ENCODE data around the gene SLAMF7. TPM values are rescaled to one million over a fixed set of nuclear protein-coding genes. Genes with fewer than 3 reads are reported as not detected.
A peak's percentile ranks its signal among the peaks of the same experiment; 100 is the strongest.

The SLAMF7 gene
- total RNA-seq, 2 donors from 2014 or later: 2.2 to 12.9 TPM

DNA sequence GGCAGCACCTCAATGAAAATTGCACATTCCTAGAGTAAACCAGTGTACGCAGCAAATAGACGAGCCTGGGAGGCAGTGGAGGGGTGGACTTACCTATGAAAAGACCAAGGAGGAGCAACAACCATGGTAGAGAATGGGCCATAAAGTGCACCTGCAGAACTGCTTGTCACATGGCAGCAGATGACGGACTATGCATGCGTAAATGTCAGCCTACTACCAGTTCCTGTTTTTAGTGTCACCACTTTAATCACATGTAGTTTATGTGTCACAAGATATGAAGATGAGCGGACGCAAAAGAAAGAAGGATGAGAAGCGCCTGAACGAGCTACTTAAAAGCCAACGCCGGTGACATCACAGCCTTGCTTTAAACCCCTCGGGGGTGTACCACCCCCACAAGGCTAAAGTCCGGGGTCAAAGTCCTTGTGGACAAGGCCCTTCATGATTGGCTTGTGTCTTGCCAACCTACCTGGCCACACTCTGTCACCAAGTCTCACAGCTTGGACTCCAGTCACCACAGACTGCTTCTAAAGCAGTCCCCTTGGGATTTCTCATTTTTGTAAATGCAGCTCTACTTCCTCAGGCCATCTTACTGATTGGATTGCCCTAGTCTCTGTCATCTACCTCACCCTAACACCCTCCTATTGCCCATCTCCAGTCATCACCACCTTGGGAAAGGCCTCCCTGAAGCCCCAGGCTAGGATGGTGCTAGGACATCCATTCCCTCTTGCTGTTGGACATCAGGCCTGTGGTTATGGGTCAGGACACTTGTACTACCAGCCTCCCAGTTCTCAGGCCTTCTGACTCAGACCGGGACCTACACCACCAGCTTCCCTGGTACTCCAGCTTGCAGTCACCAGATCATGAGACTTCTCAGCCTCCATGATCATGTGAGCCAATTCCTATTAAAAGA, 50.9 kb downstream of the SLAMF7 start:
- no peak for DNase-seq
- intact Hi-C loops (cut with DNase I, micrococcal nuclease): no loop called here
- ATAC-seq: no peak

DNA sequence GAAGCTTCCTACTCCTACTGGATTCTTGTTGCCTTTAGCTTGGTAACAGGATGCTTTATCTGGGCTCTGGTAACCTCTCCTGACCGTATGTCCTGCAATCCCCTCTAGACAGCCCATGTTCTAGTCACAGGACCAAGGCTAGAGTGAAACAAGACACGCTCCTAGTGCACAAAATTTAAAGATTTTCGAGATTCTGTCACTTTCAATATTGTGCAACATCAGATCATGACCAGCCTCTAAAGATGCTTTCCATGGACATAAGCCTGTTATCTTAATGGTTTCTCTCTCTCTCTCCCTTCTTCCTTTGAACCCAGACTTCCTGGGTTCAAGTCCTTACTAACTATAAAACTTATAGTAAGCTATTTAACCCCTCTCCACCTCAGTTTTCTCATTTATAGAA, 55.3 kb downstream of the SLAMF7 start:
- no peak for DNase-seq
- no peak for ATAC-seq
- intact Hi-C loops (cut with DNase I, micrococcal nuclease): no loop called here

GRCh38 chr1:160795951-160796383, 56.9 kb downstream of the SLAMF7 start, which contains the start of gene LY9:
Gene LY9 (plus strand): TSS chr1:160796174. CDS start chr1:160796188, 14 bp downstream.
- intact Hi-C loops (cut with DNase I, micrococcal nuclease): no loop called here
- peak; percentile 47 to 52 for DNase-seq
- peak; percentile 46 for ATAC-seq

GRCh38 chr1:160797271-160797709, 58.2 kb downstream of the SLAMF7 start:
- intact Hi-C loops (cut with DNase I, micrococcal nuclease): no loop called here
- DNase-seq (no peak), ATAC-seq (no peak)

GRCh38 chr1:160797861-160798273, 58.8 kb downstream of the SLAMF7 start:
- intact Hi-C loops (cut with DNase I, micrococcal nuclease): no loop called here
- ATAC-seq (no peak), DNase-seq (no peak)

DNA sequence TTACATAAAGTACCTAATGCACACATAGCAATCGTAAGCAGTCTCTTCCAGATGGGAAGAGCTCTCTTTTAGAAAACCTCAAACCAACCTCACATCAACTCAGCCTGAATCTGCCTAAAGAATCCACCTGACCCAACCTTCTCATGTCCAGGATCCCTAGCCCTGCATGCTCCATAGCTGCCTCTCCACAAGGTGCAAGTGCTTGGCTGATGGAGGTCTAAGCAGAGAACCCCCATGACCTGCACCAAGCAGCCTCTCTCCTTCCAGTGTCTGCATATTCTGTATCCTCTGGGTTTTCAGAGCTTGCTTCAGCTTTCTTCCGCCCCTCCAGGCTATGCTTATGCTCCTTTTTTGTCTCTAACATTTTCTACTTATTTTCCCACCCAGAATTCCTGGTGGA, 59.4 kb downstream of the SLAMF7 start:
- DNase-seq (no peak), ATAC-seq (no peak)
- intact Hi-C loops (cut with DNase I, micrococcal nuclease): no loop called here

DNA sequence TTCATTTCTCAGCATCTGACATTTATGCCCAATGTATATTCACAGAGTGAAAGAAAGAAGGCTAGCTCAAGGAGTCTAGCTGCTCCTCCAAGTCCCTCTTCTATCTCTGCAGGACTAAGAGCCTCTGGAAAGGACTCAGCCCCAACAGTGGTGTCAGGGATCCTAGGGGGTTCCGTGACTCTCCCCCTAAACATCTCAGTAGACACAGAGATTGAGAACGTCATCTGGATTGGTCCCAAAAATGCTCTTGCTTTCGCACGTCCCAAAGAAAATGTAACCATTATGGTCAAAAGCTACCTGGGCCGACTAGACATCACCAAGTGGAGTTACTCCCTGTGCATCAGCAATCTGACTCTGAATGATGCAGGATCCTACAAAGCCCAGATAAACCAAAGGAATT, 60.6 kb downstream of the SLAMF7 start:
- intact Hi-C loops (cut with DNase I, micrococcal nuclease): no loop called here
- DNase-seq: no peak
- ATAC-seq: no peak

DNA sequence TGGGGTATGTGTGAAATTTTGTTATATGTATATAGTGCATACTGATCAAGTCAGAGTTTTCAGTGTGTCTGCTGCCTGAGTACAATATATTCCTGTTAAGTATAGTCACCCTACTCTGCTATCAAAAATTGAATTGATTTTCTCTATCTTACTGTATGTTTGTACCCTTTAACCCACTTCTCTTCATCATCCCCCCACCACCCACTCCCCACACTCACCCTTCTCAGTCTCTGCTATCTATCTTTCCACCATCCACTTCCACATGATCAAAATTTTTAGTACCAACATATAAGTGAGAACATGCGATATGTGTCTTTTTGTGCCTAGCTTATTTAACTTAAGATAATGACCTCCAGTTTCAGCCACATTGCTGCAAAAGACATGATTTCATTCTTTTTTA, 61.1 kb downstream of the SLAMF7 start:
- DNase-seq (no peak), ATAC-seq (no peak)
- intact Hi-C loops (cut with DNase I, micrococcal nuclease): no loop called here

DNA sequence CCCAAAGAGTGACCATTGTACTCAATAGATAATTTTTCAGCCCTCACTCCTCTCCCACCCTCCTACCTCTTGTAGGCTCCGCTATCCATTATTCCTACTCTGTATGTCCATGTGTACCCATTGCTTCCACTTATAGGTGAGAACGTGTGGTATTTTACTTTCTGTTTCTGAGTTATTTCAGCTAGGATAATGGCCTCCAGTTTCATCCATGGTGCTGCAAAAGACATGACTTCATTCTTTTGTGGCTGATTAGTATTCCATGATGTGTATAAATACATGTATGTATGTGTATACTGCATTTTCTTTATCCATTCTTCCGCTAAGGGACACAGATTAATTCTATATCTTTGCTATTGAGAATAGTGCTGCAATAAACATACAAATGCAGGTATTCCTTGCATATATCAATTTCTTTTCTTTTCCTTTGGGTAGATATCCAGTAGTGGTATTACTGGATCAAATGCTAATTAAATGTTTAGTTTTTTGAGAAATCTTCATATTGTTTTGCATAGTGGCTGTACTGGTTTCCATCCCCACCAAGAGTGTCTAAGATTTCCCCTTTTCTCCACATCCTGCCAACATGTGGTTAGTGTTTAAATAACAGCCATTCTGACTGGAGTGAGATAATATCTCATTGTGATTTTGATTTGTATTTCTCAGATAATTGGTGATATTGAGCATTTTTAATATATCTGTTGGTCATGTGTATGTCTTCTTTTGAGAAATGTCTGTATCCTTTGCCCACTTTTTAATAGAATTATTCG, 61.8 kb downstream of the SLAMF7 start:
- no peak for DNase-seq
- intact Hi-C loops (cut with DNase I, micrococcal nuclease): no loop called here
- no peak for ATAC-seq

- ATAC-seq: no peak
- intact Hi-C loops (cut with DNase I, micrococcal nuclease): no loop called here
- DNase-seq: no peak
These were observed 63.0 kb downstream of the SLAMF7 start for GRCh38 chr1:160801836-160802580.

Other genes with a start within 250 kb of the SLAMF7 start
- gene SLAMF6, start 216.0 kb upstream of the SLAMF7 start, total RNA-seq: 1 to 10 TPM in 1 of 2 donors, under 1 TPM in 1; 0.61 to 1.4 TPM
- gene CD84, start 159.8 kb upstream of the SLAMF7 start, total RNA-seq: 1 to 10 TPM; 2.1 to 6.2 TPM
- gene SLAMF1, start 92.2 kb upstream of the SLAMF7 start, total RNA-seq: 1 to 10 TPM in 1 of 2 donors, under 1 TPM in 1; 0.92 to 2.0 TPM
- gene CD48, start 27.4 kb upstream of the SLAMF7 start, total RNA-seq: 1 to 10 TPM; 2.2 to 7.4 TPM
- 1 to 10 TPM in 1 of 2 donors, under 1 TPM in 1; 0.67 to 2.6 TPM for gene LY9, start 56.9 kb downstream of the SLAMF7 start, total RNA-seq
- under 1 TPM; 0.37 to 0.87 TPM for gene CD244, start 123.6 kb downstream of the SLAMF7 start, total RNA-seq
- 100 to 1,000 TPM; 268 to 512 TPM for gene ITLN1, start 145.9 kb downstream of the SLAMF7 start, total RNA-seq
- gene ITLN2, start 215.6 kb downstream of the SLAMF7 start, total RNA-seq: not detected